ENCODE measurements around the gene PEPD.
A peak's percentile ranks its signal among the peaks of the same experiment; 100 is the strongest.

Gene PEPD

DNA sequence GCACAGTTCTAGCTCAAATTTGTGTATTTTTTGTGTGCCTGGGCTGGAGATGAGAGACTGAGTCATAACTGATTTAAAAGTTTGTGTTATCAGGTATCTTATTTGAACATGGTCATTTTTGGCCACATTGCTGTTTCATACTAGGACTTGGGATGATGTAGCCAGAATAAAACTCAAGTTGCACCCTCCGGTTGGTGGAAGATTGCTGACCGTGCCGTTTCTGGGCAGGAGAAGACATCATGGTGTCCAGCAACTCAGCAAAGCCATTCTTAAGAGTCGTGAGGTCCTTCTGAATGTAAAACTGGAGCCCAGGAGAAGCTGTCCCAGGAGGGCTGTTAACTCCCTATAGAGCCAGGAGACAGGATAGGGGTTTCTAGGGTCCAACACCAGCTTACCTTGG lies 140.5 kb downstream of the PEPD start:
- no peak overlapping the region for H3K23ac ChIP-seq (ENCODE audit: low read depth, low read length, poor library complexity)
- no peak overlapping the region for H2AFZ ChIP-seq (ENCODE audit: low read length)
- no peak overlapping the region for H4K91ac ChIP-seq (ENCODE audit: low read depth, low read length, poor library complexity)
- no peak overlapping the region for H3K18ac ChIP-seq (ENCODE audit: low read length)
- no peak overlapping the region for H2BK12ac ChIP-seq (ENCODE audit: low read length)
- no peak overlapping the region for H3K27ac ChIP-seq (replicated peaks; ENCODE audit: low read length)
- H2BK15ac ChIP-seq (ENCODE audit: low read length) = no peak overlapping the region
- H3K79me1 ChIP-seq (ENCODE audit: low read depth, low read length) = no peaks in the 10 kb centered on the region
- no peak overlapping the region for H3K9ac ChIP-seq (ENCODE audit: low read depth, low read length, poor library complexity)
- H3K27me3 ChIP-seq (ENCODE audit: control insufficient read depth in 3 of 3, insufficient read depth in 3 of 3, low read depth in 1 of 3, low read length in 3 of 3) = no peaks in the 10 kb centered on the region
- H3K4ac ChIP-seq (ENCODE audit: low read length) = no peak overlapping the region
- no peak overlapping the region for H2AK5ac ChIP-seq (ENCODE audit: low read depth, low read length)
- H3K4me1 ChIP-seq (ENCODE audit: control insufficient read depth in 2 of 2, insufficient read depth in 1 of 2, low read depth in 1 of 2, low read length in 2 of 2) = peaks cover 0 to 16% of the 10 kb centered on the region in 2 donors
- peaks cover 3 to 64% of the 10 kb centered on the region in 2 donors for H3K36me3 ChIP-seq (replicated peaks in 1 of 2; ENCODE audit: control insufficient read depth in 2 of 2, insufficient read depth in 2 of 2, low read length in 2 of 2)
- H2BK120ac ChIP-seq (ENCODE audit: low read depth, low read length) = no peak overlapping the region
- no peak overlapping the region for H3K4me2 ChIP-seq (ENCODE audit: insufficient read depth, low read length, poor library complexity, severe bottlenecking)
- H3K14ac ChIP-seq (ENCODE audit: low read length) = no peak overlapping the region
- H3K4me3 ChIP-seq (ENCODE audit: low read length in 2 of 2) = no peak overlapping the region
- H4K8ac ChIP-seq (ENCODE audit: low read depth, low read length) = no peak overlapping the region
- DNase-seq (ENCODE audit: low spot score) = no peak
- no CpG with 5 or more reads among the region's 4 CpGs for WGBS, 2 donors (ENCODE audit: extremely low coverage in 2 of 2, insufficient read length in 2 of 2, insufficient replicate concordance in 1 of 2)
- H3K9me3 ChIP-seq (replicated peaks in 1 of 2; ENCODE audit: control insufficient read depth in 2 of 2, insufficient read depth in 1 of 2, low read depth in 1 of 2, low read length in 2 of 2) = no peaks in the 10 kb centered on the region
- no peak overlapping the region for H2BK5ac ChIP-seq (ENCODE audit: low read length)

DNA sequence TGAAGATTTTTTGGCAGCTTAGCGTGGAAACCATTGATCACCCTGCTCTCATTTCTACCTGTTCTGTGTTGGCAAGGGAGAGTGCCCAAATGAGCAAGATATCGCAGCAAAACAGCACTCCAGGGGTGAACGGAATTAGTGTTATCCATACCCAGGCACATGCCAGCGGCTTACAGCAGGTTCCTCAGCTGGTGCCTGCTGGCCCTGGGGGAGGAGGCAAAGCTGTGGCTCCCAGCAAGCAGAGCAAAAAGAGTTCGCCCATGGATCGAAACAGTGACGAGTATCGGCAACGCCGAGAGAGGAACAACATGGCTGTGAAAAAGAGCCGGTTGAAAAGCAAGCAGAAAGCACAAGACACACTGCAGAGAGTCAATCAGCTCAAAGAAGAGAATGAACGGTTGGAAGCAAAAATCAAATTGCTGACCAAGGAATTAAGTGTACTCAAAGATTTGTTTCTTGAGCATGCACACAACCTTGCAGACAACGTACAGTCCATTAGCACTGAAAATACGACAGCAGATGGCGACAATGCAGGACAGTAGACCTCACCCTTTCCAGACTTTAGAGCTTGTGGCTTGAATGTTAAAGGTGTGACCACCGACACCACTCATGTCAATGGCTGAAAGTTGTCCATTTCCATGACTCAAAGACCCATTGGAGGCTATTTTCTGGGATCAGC lies 142.3 kb downstream of the PEPD start:
- Histone ChIP-seq H3K14ac (ENCODE audit: low read length) (peak overlapping the region; percentile 77), H3K36me3 (replicated peaks in 1 of 2; ENCODE audit: control insufficient read depth in 2 of 2, insufficient read depth in 2 of 2, low read length in 2 of 2) (peaks cover 5 to 66% of the 10 kb centered on the region in 2 donors), H3K4ac (ENCODE audit: low read length) (no peak overlapping the region), H2BK5ac (ENCODE audit: low read length) (no peak overlapping the region), H2AFZ (ENCODE audit: low read length) (no peak overlapping the region), H3K79me1 (ENCODE audit: low read depth, low read length) (no peaks in the 10 kb centered on the region), H2BK12ac (ENCODE audit: low read length) (no peak overlapping the region), H3K27ac (replicated peaks; ENCODE audit: low read length) (no peak overlapping the region), H3K23ac (ENCODE audit: low read depth, low read length, poor library complexity) (no peak overlapping the region), H2AK5ac (ENCODE audit: low read depth, low read length) (no peak overlapping the region), H3K4me2 (ENCODE audit: insufficient read depth, low read length, poor library complexity, severe bottlenecking) (no peak overlapping the region), H2BK15ac (ENCODE audit: low read length) (no peak overlapping the region), H3K27me3 (ENCODE audit: control insufficient read depth in 3 of 3, insufficient read depth in 3 of 3, low read depth in 1 of 3, low read length in 3 of 3) (no peaks in the 10 kb centered on the region), H3K9ac (ENCODE audit: low read depth, low read length, poor library complexity) (no peak overlapping the region), H2BK120ac (ENCODE audit: low read depth, low read length) (no peak overlapping the region), H3K18ac (ENCODE audit: low read length) (no peak overlapping the region), H3K9me3 (replicated peaks in 1 of 2; ENCODE audit: control insufficient read depth in 2 of 2, insufficient read depth in 1 of 2, low read depth in 1 of 2, low read length in 2 of 2) (no peaks in the 10 kb centered on the region), H3K4me1 (ENCODE audit: control insufficient read depth in 2 of 2, insufficient read depth in 1 of 2, low read depth in 1 of 2, low read length in 2 of 2) (peaks cover 5 to 18% of the 10 kb centered on the region in 2 donors), H4K8ac (ENCODE audit: low read depth, low read length) (no peak overlapping the region), H3K4me3 (ENCODE audit: low read length in 2 of 2) (no peak overlapping the region), H4K91ac (ENCODE audit: low read depth, low read length, poor library complexity) (no peak overlapping the region)
- no peak for DNase-seq (ENCODE audit: low spot score)
- whole genome bisulfite sequencing, 2 donors (ENCODE audit: extremely low coverage in 2 of 2, insufficient read length in 2 of 2, insufficient replicate concordance in 1 of 2) = no CpG with 5 or more reads among the region's 16 CpGs

DNA sequence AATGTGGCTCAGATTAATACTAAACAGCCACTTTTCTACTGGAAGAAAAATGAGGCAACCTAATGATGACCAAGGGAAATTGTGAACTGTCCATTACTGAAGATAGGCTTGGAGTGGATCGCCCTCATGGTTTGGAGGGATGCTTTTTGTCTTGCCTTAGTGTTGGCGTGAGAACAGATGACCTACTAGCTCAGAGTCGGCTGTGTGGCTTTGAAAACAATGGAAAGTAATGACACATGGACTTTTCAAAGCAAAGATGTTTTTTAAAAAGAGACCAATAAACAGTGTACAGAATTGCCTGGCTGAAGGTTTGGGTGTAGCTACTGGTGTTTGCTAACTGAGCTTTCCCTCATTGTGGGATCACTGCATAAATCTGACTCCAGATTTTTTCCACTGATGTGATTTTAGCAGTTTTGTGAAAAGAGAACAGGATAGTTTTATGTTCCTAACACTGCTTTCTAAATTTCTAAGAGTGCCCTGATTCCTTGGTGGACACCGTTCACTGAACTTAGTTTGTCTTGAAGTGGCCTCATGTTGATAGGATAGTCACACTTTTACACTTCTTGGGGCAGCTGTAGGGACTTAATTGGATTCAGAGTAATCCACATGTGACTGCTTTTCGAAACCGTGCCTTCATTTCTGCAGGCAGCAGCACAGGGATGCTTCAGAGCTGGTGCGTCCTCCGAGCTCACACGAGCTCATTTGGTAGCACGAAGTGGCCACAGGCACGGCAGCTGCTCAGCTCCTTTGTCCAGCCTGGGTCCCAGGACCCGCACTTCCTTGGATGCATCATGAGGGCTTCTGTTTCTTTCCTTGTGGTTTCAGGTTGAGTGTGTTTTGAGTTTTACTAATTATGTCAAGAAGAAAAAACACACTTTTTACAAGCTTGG lies 143.8 kb downstream of the PEPD start:
- H3K9ac ChIP-seq (ENCODE audit: low read depth, low read length, poor library complexity) = no peak overlapping the region
- H3K4me1 ChIP-seq (ENCODE audit: control insufficient read depth in 2 of 2, insufficient read depth in 1 of 2, low read depth in 1 of 2, low read length in 2 of 2) = peaks cover 5 to 18% of the 10 kb centered on the region in 2 donors
- H2BK12ac ChIP-seq (ENCODE audit: low read length) = no peak overlapping the region
- H3K27me3 ChIP-seq (ENCODE audit: control insufficient read depth in 3 of 3, insufficient read depth in 3 of 3, low read depth in 1 of 3, low read length in 3 of 3) = no peaks in the 10 kb centered on the region
- H3K23ac ChIP-seq (ENCODE audit: low read depth, low read length, poor library complexity) = no peak overlapping the region
- H3K4me3 ChIP-seq (ENCODE audit: low read length in 2 of 2) = no peak overlapping the region
- no peaks in the 10 kb centered on the region for H3K9me3 ChIP-seq (replicated peaks in 1 of 2; ENCODE audit: control insufficient read depth in 2 of 2, insufficient read depth in 1 of 2, low read depth in 1 of 2, low read length in 2 of 2)
- H3K4ac ChIP-seq (ENCODE audit: low read length) = no peak overlapping the region
- peaks cover 5 to 57% of the 10 kb centered on the region in 2 donors for H3K36me3 ChIP-seq (replicated peaks in 1 of 2; ENCODE audit: control insufficient read depth in 2 of 2, insufficient read depth in 2 of 2, low read length in 2 of 2)
- H2AK5ac ChIP-seq (ENCODE audit: low read depth, low read length) = no peak overlapping the region
- WGBS, 2 donors (ENCODE audit: extremely low coverage in 2 of 2, insufficient read length in 2 of 2, insufficient replicate concordance in 1 of 2) = no CpG with 5 or more reads among the region's 12 CpGs
- H3K79me1 ChIP-seq (ENCODE audit: low read depth, low read length) = no peaks in the 10 kb centered on the region
- DNase-seq (ENCODE audit: low spot score) = no peak
- no peak overlapping the region for H3K18ac ChIP-seq (ENCODE audit: low read length)
- H3K27ac ChIP-seq (replicated peaks; ENCODE audit: low read length) = peak overlapping the region; percentile 6
- H2BK120ac ChIP-seq (ENCODE audit: low read depth, low read length) = no peak overlapping the region
- H2BK15ac ChIP-seq (ENCODE audit: low read length) = no peak overlapping the region
- H4K8ac ChIP-seq (ENCODE audit: low read depth, low read length) = no peak overlapping the region
- H4K91ac ChIP-seq (ENCODE audit: low read depth, low read length, poor library complexity) = no peak overlapping the region
- H2BK5ac ChIP-seq (ENCODE audit: low read length) = no peak overlapping the region
- H3K4me2 ChIP-seq (ENCODE audit: insufficient read depth, low read length, poor library complexity, severe bottlenecking) = no peak overlapping the region
- no peak overlapping the region for H2AFZ ChIP-seq (ENCODE audit: low read length)
- no peak overlapping the region for H3K14ac ChIP-seq (ENCODE audit: low read length)

DNA sequence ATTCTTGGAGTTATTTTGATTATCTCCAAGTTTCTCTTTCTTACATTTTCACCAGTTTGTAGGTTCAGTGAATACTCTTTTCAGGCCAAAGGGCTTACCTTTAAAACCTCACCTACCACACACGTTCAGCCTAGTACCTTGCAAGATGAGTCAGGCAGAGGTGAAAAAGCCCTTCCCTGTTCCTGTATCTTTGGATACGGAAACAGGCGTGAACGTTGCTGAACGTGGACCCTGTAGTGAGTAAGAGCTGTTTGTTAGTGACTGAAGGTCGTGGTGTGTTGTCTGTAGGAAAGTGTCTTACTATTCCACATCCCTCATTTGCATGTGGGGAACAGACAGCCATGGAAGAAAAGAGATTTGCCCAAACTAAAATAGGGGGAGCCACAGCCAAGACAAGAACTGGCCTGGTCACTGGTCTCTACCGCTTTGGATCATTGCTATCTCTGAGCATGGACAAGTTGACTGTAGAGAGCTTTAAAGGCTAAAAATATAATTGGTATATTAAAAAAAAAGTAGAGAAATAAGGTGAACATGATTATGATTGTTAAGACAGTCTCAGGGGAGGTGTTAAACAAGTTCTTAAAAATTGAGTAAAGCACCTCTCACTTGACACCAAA lies 144.5 kb downstream of the PEPD start:
- Histone ChIP-seq H3K27ac (replicated peaks; ENCODE audit: low read length) (no peak overlapping the region), H3K9me3 (replicated peaks in 1 of 2; ENCODE audit: control insufficient read depth in 2 of 2, insufficient read depth in 1 of 2, low read depth in 1 of 2, low read length in 2 of 2) (no peaks in the 10 kb centered on the region)
- WGBS, 2 donors (ENCODE audit: extremely low coverage in 2 of 2, insufficient read length in 2 of 2, insufficient replicate concordance in 1 of 2) = no CpG with 5 or more reads among the region's 7 CpGs

More for the DNA sequence above, 144.5 kb downstream of the PEPD start:
- Histone ChIP-seq H4K8ac (ENCODE audit: low read depth, low read length) (no peak overlapping the region), H3K23ac (ENCODE audit: low read depth, low read length, poor library complexity) (no peak overlapping the region), H3K14ac (ENCODE audit: low read length) (no peak overlapping the region), H2BK5ac (ENCODE audit: low read length) (no peak overlapping the region), H3K9ac (ENCODE audit: low read depth, low read length, poor library complexity) (no peak overlapping the region), H2BK12ac (ENCODE audit: low read length) (no peak overlapping the region), H2BK15ac (ENCODE audit: low read length) (no peak overlapping the region), H3K27me3 (ENCODE audit: control insufficient read depth in 3 of 3, insufficient read depth in 3 of 3, low read depth in 1 of 3, low read length in 3 of 3) (no peaks in the 10 kb centered on the region), H2BK120ac (ENCODE audit: low read depth, low read length) (no peak overlapping the region), H3K36me3 (replicated peaks in 1 of 2; ENCODE audit: control insufficient read depth in 2 of 2, insufficient read depth in 2 of 2, low read length in 2 of 2) (peaks cover 5 to 53% of the 10 kb centered on the region in 2 donors), H2AK5ac (ENCODE audit: low read depth, low read length) (no peak overlapping the region), H3K4me3 (ENCODE audit: low read length in 2 of 2) (no peak overlapping the region), H4K91ac (ENCODE audit: low read depth, low read length, poor library complexity) (no peak overlapping the region), H3K18ac (ENCODE audit: low read length) (no peak overlapping the region), H3K79me1 (ENCODE audit: low read depth, low read length) (no peaks in the 10 kb centered on the region), H3K4ac (ENCODE audit: low read length) (no peak overlapping the region), H3K4me1 (ENCODE audit: control insufficient read depth in 2 of 2, insufficient read depth in 1 of 2, low read depth in 1 of 2, low read length in 2 of 2) (peaks cover 5 to 18% of the 10 kb centered on the region in 2 donors), H2AFZ (ENCODE audit: low read length) (no peak overlapping the region), H3K4me2 (ENCODE audit: insufficient read depth, low read length, poor library complexity, severe bottlenecking) (no peak overlapping the region)
- DNase-seq (ENCODE audit: low spot score) = no peak

Data from neuronal stem cell (in vitro differentiated cells).